Hepatocyte (in vitro differentiated cells): ENCODE results near the gene PXN. TPM values are rescaled to one million over a fixed set of nuclear protein-coding genes. Genes with fewer than 3 reads are reported as not detected.

Experiments
- DNase-seq: peaks from one replicate; pipeline ENCODE4 v3.0.0-alpha.2; 2016; ENCODE audit warnings: low spot score
- H2AFZ ChIP-seq: fragments of 200-600 bp; sonication (generic); 2 replicates; pipeline ENCODE4 v1.6.0; 2016; ENCODE audit warnings: antibody characterized with exemption, mild to moderate bottlenecking
- H3K27ac ChIP-seq: fragments of 200-600 bp; sonication (generic); 2 replicates; pipeline ENCODE4 v1.5.1; 2016; ENCODE audit warnings: mild to moderate bottlenecking
- H3K27me3 ChIP-seq: fragments of 200-600 bp; sonication (generic); 2 replicates; pipeline ENCODE4 v1.6.1; 2016
- H3K36me3 ChIP-seq: fragments of 200-600 bp; sonication (generic); replicated peaks from 2 replicates; pipeline ENCODE4 v1.5.1; 2016; ENCODE audit warnings: low read depth; ENCODE audit not compliant: insufficient read depth
- H3K4me1 ChIP-seq: fragments of 200-600 bp; sonication (generic); 2 replicates; pipeline ENCODE4 v1.5.1; 2016; ENCODE audit warnings: mild to moderate bottlenecking, moderate library complexity; ENCODE audit not compliant: insufficient read depth
- H3K4me2 ChIP-seq: fragments of 200-600 bp; sonication (generic); 2 replicates; pipeline ENCODE4 v1.6.0; 2016
- H3K4me3 ChIP-seq: fragments of 200-600 bp; sonication (generic); 2 replicates; pipeline ENCODE4 v1.5.1; 2016; ENCODE audit warnings: mild to moderate bottlenecking
- H3K79me2 ChIP-seq: fragments of 200-600 bp; sonication (generic); 2 replicates; pipeline ENCODE4 v1.6.0; 2017; ENCODE audit warnings: mild to moderate bottlenecking
- H3K9me2 ChIP-seq: fragments of 200-600 bp; sonication (generic); replicated peaks from 2 replicates; pipeline ENCODE4 v1.6.0; 2017; ENCODE audit warnings: mild to moderate bottlenecking; ENCODE audit not compliant: insufficient read depth
- H3K9me3 ChIP-seq: fragments of 200-600 bp; sonication (generic); 2 replicates; pipeline ENCODE4 v1.5.1; 2016; ENCODE audit warnings: low read depth, mild to moderate bottlenecking
- H4K20me1 ChIP-seq: fragments of 200-600 bp; sonication (generic); 2 replicates; pipeline ENCODE4 v1.6.0; 2016; ENCODE audit warnings: mild to moderate bottlenecking; ENCODE audit not compliant: insufficient read depth, poor library complexity, severe bottlenecking
- EZH2 ChIP-seq: fragments of 200-600 bp; sonication (generic); IDR thresholded peaks from 2 replicates; pipeline ENCODE4 v1.6.1; 2016; ENCODE audit warnings: antibody characterized with exemption, mild to moderate bottlenecking, borderline replicate concordance
- EZH2phosphoT487 ChIP-seq: fragments of 200-600 bp; sonication (generic); IDR thresholded peaks from one replicate; pipeline ENCODE4 v1.6.1; 2018; ENCODE audit warnings: antibody characterized with exemption, mild to moderate bottlenecking, low read depth, moderate library complexity; ENCODE audit not compliant: unreplicated experiment, severe bottlenecking
- WGBS: methylation state at CpG from one replicate; pipeline ENCODE4 v1.1.6; 2016; ENCODE audit warnings: low lambda C conversion rate; ENCODE audit errors: missing lambda C conversion rate; 5-methylcytosine and 5-hydroxymethylcytosine counted together
- polyA plus RNA-seq: library from polyadenylated mRNA; unstranded; fragments of >200 nt; fragmentation: Nextera tagmentation; extraction: Ambion mirVana; gene quantifications from 2 replicates; pipeline ENCODE4 v1.2.1, GENCODE V29; 2016
- total RNA-seq: library from RNA; depleted of rRNA; stranded (reverse); fragments of >200 nt; gene quantifications from 2 replicates; pipeline ENCODE4 v1.2.3, GENCODE V29; 2014
- TF ChIP-seq, protein P1 (sequence below): fragments of 200-600 bp; sonication (generic); IDR thresholded peaks from 2 replicates; pipeline ENCODE4 v1.5.1; 2016; ENCODE audit warnings: antibody characterized with exemption, mild to moderate bottlenecking; ENCODE audit not compliant: poor library complexity

The PXN gene
- total and polyA plus RNA-seq, 2 experiments from 2014 or later: 26.7 to 61.7 TPM

DNA sequence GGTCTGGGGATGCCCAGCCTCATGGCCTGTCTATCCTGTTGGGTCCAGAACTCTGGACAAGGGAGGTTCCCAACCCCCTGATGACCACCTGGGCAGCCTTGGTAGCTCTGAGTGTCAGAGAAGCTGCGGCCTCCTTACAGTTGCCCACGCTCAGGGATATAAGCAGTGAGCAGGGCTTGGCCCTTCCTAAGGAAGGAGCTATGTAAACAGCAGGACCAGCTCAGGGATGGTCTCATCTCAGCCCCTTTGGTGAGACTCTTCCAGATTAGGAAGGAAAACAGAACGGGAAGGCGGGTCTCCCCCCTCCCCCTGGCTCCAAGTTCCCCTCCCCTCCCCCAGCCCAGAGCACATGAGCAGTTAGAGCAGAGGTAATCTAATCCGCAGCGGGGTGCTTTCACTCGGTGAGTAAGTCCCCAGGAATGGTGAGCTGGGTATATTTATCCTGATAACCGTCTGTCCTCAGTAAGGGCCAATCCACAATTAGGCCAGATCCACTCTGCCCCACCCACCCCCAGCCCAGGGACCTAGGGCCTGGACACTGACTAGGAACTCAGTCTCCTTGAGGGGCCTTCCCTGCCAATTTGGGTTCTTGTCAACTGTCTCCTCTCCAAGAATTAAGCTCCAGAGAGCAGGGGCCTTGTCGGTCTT is 35.1 kb downstream of the PXN start:
- Histone ChIP-seq H3K4me1 (peaks cover 95% of the 10 kb centered on the region), H3K9me3 (no peaks in the 10 kb centered on the region), H3K4me2 (peak overlapping the region; percentile 80), H3K4me3 (no peak overlapping the region), H3K79me2 (peaks cover 54% of the 10 kb centered on the region), H3K9me2 (no peaks in the 10 kb centered on the region), H3K27ac (peak overlapping the region; percentile 99), H3K36me3 (no peaks in the 10 kb centered on the region), H3K27me3 (no peaks in the 10 kb centered on the region), H4K20me1 (no peaks in the 10 kb centered on the region), H2AFZ (no peak overlapping the region)
- TF ChIP-seq, protein P1, sequence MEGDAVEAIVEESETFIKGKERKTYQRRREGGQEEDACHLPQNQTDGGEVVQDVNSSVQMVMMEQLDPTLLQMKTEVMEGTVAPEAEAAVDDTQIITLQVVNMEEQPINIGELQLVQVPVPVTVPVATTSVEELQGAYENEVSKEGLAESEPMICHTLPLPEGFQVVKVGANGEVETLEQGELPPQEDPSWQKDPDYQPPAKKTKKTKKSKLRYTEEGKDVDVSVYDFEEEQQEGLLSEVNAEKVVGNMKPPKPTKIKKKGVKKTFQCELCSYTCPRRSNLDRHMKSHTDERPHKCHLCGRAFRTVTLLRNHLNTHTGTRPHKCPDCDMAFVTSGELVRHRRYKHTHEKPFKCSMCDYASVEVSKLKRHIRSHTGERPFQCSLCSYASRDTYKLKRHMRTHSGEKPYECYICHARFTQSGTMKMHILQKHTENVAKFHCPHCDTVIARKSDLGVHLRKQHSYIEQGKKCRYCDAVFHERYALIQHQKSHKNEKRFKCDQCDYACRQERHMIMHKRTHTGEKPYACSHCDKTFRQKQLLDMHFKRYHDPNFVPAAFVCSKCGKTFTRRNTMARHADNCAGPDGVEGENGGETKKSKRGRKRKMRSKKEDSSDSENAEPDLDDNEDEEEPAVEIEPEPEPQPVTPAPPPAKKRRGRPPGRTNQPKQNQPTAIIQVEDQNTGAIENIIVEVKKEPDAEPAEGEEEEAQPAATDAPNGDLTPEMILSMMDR: no peak
- TF ChIP-seq EZH2phosphoT487 (no peak), EZH2 (no peak)
- DNase-seq: peak; percentile 94
- 15% methylated on average over 9 of the region's 9 CpGs for WGBS

DNA sequence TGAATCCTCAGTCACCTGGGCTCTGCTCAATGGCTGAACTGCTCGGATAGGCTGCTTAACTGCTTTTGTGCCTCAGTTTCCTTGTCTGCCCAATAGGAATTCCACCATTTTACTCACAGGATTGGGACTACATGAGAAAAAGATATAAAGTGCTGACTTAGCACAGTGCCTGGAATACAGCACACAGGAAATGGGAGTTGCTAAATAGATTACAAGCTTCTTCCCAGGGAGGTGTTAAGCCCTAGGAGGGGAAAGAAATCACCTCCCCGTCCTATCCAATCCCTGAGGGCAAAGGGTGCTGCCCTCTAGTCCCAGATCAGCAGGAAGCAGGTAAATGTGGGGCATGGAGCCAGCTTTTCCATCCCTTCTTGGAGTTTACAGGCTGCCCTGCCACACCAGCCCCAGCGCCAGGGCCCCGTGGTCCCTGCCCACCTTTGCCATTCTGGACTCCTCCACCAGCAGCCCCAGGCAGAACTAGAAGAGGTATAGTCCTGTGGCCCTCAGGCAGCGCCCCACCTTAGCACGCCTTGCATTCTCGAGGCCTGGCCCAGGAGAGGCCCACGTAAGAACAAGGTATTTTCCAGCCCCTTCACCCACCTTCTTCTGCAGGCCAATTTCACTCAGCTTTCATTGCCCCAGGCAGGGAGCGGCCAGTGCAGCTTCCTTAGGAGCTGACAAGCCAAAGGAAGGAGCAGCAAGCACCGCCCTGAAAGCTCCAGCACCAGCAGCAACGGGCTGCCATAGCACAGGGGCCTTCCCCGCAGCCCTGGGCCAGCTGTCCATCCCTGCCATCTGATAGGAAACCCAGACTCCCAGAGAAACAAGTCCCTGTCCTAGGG is 35.8 kb downstream of the PXN start:
- peaks cover 97% of the 10 kb centered on the region for H3K4me1 ChIP-seq

DNA sequence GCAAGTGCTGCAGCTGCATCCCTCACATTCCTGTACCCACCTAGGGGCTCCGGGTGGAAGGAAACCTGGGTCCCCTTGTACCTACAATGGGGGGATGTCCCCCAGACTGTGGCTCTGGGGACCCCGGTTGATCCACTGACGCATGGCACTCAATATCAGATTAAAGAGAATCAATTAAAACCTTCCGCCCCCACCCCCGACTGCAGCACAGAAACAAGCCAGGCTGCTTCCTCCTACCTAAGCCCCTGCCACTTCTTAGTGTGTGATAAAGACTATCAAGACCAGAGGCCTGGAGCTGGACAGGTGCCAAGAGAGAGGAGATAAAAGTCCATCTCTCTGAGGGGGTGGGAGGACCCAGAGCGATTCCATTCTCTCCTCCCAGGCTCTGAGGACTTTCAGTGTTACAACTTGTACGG is 36.5 kb downstream of the PXN start:
- Histone ChIP-seq H3K27ac (peak overlapping the region; percentile 99), H3K79me2 (peaks cover 52% of the 10 kb centered on the region), H2AFZ (no peak overlapping the region), H3K4me3 (no peak overlapping the region), H3K4me1 (peaks cover 99% of the 10 kb centered on the region), H3K27me3 (no peaks in the 10 kb centered on the region), H3K4me2 (peak overlapping the region; percentile 80), H3K9me2 (no peaks in the 10 kb centered on the region), H4K20me1 (no peaks in the 10 kb centered on the region), H3K9me3 (no peaks in the 10 kb centered on the region), H3K36me3 (no peaks in the 10 kb centered on the region)
- WGBS: 26% methylated on average over 7 of the region's 7 CpGs
- peak; percentile 93 for DNase-seq
- TF ChIP-seq EZH2phosphoT487 (no peak), EZH2 (no peak)
- TF ChIP-seq, protein P1: no peak

More for the DNA sequence above, 35.8 kb downstream of the PXN start:
- Histone ChIP-seq H3K9me3 (no peaks in the 10 kb centered on the region), H3K9me2 (no peaks in the 10 kb centered on the region), H3K4me3 (no peak overlapping the region), H3K4me2 (peak overlapping the region; percentile 80), H3K27ac (peak overlapping the region; percentile 99), H3K36me3 (no peaks in the 10 kb centered on the region), H2AFZ (no peak overlapping the region), H3K27me3 (no peaks in the 10 kb centered on the region), H4K20me1 (no peaks in the 10 kb centered on the region), H3K79me2 (peaks cover 52% of the 10 kb centered on the region)
- 38% methylated on average over 12 of the region's 12 CpGs for WGBS
- peak; percentile 63 for DNase-seq
- TF ChIP-seq EZH2 (no peak), EZH2phosphoT487 (no peak)
- TF ChIP-seq, protein P1: no peak
